Activated CD8-positive, alpha-beta T cell treated with anti-CD3 and anti-CD28 coated beads for 36 hours (primary cell): ENCODE data around the gene SLIT1. TPM values are rescaled to one million over a fixed set of nuclear protein-coding genes. Genes with fewer than 3 reads are reported as not detected.

Source experiments
- ATAC-seq: fragments of 200-7000 bp; cut with Tn5 transposase; one replicate; pipeline ENCODE4 v1.10.0; 2021; ENCODE audit warnings: mild to moderate bottlenecking, moderate library complexity
- CTCF ChIA-PET: fragments of 350-600 bp; sonication (Branson Sonifier 250); formaldehyde crosslinking; loops from one replicate; lab custom pipeline; 2021; ENCODE audit warnings: antibody characterized with exemption; lab: Charles Lee
- POLR2A ChIA-PET: fragments of 350-600 bp; sonication (Branson Sonifier 250); formaldehyde crosslinking; loops from one replicate; lab custom pipeline; 2021; ENCODE audit warnings: antibody characterized with exemption; lab: Charles Lee
- DNase-seq: peaks from one replicate; pipeline ENCODE4 v3.0.0-alpha.2; 2020
- H3K27ac Mint-ChIP-seq: one replicate; pipeline ENCODE4 v1.8.0; 2021; ENCODE audit warnings: mild to moderate bottlenecking, mixed read lengths
- H3K27me3 Mint-ChIP-seq: one replicate; pipeline ENCODE4 v1.8.0; 2021; ENCODE audit warnings: mixed read lengths
- H3K36me3 Mint-ChIP-seq: one replicate; pipeline ENCODE4 v1.8.0; 2021; ENCODE audit warnings: low read depth, mixed read lengths
- H3K4me1 Mint-ChIP-seq: one replicate; pipeline ENCODE4 v1.8.0; 2021; ENCODE audit warnings: low read depth, mixed read lengths
- H3K4me3 Mint-ChIP-seq: one replicate; pipeline ENCODE4 v1.8.0; 2021; ENCODE audit warnings: mild to moderate bottlenecking, moderate library complexity, mixed read lengths
- H3K9me3 Mint-ChIP-seq: one replicate; pipeline ENCODE4 v1.8.0; 2021; ENCODE audit warnings: mixed read lengths
- intact Hi-C: fragments of 100-400 bp; cut with micrococcal nuclease; formaldehyde crosslinking; loops from one replicate; pipeline ENCODE4 v1.10.0; 2022
- total RNA-seq, 2 experiments: library from RNA; stranded (reverse); gene quantifications; one replicate each; pipeline ENCODE4 v1.2.3, GENCODE V29; 2021
- TF ChIP-seq, protein P1 (sequence below): fragments of 200-600 bp; IDR thresholded peaks from one replicate; pipeline ENCODE4 v1.8.0; 2022; ENCODE audit warnings: antibody characterized with exemption, mild to moderate bottlenecking

SLIT1 gene
- total RNA-seq, 2 experiments from 2014 or later = 0.34 to 1.2 TPM

DNA sequence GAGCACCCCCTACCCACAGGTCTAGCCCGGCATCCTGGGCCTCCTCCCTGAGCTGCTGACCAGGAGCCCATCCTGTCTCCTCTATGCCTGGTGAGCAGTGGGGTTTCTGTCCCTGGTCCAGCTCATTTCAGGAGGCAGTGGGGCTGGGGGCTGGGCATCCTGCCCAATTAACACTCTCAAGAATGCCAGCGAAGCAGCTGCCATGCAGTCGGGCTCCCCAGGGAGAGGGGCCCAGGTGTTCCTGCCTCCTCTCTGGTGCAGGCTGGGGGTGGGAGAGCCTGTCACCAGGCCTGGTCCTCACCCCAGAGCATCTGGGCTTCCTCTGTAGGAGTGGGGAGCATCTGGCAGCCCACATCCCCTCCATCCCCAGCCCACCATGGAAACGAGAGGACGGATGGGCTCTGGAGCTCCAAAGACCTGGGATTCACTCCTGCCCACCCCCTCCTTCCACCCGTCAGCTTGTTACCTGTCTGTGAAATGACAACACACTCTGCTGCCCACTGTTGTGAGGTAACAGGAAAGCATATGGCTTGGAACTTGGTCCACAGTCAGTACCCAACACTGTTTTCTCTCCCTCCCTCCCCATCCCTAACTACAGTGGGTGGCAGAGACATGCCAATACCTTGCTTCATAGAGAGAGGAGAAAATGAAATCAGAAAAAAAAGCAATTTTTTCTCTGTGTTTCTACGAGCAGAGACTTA, 69.1 kb downstream of the SLIT1 start:
- Mint-ChIP-seq H3K4me1 (no peaks in the 10 kb centered on the region), H3K27me3 (peaks cover 6% of the 10 kb centered on the region), H3K4me3 (no peak overlapping the region), H3K36me3 (no peaks in the 10 kb centered on the region), H3K9me3 (no peaks in the 10 kb centered on the region), H3K27ac (no peak overlapping the region)
- ATAC-seq = no peak
- DNase-seq = no peak
- CTCF ChIA-PET = interaction anchor here (0.6 to 3.9 kb wide), 12 partner anchors 12 to 113 kb away, joined by 3 to 44 read pairs (median 4); no protein-coding TSS in a partner anchor
- POLR2A ChIA-PET = no interaction called here
- intact Hi-C loops = loop anchor here (5.0 kb wide), 1 partner anchor 44 kb away; no protein-coding TSS in a partner anchor
- TF ChIP-seq, protein P1, sequence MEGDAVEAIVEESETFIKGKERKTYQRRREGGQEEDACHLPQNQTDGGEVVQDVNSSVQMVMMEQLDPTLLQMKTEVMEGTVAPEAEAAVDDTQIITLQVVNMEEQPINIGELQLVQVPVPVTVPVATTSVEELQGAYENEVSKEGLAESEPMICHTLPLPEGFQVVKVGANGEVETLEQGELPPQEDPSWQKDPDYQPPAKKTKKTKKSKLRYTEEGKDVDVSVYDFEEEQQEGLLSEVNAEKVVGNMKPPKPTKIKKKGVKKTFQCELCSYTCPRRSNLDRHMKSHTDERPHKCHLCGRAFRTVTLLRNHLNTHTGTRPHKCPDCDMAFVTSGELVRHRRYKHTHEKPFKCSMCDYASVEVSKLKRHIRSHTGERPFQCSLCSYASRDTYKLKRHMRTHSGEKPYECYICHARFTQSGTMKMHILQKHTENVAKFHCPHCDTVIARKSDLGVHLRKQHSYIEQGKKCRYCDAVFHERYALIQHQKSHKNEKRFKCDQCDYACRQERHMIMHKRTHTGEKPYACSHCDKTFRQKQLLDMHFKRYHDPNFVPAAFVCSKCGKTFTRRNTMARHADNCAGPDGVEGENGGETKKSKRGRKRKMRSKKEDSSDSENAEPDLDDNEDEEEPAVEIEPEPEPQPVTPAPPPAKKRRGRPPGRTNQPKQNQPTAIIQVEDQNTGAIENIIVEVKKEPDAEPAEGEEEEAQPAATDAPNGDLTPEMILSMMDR = no peak

DNA sequence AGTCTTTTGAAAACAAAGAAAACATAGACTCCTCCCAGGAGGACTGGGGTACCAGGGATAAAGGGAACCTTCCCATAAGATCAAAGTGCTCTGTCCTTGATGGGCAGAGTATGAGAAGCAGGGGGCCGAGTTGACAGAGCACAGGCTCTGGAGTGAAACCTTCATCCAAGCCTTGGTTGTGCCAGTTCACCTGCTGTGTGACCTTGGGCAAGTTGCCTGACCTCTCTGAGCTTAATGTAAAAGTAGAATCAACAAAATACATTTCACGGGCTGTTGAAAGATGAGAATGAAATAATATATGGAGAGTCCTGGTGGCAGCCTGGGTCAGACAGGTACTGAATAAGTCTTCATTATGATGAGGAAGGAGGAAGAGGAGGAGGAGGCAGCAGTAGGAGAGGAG, 69.9 kb downstream of the SLIT1 start:
- POLR2A ChIA-PET = no interaction called here
- Mint-ChIP-seq H3K9me3 (no peaks in the 10 kb centered on the region), H3K4me3 (no peak overlapping the region), H3K27ac (no peak overlapping the region), H3K36me3 (no peaks in the 10 kb centered on the region), H3K4me1 (no peaks in the 10 kb centered on the region), H3K27me3 (peaks cover 4% of the 10 kb centered on the region)
- intact Hi-C loops = loop anchor here (5.0 kb wide), 1 partner anchor 44 kb away; no protein-coding TSS in a partner anchor
- TF ChIP-seq, protein P1 = no peak
- DNase-seq = no peak
- ATAC-seq = no peak
- CTCF ChIA-PET = interaction anchor here (0.6 to 3.9 kb wide), 3 partner anchors 43 to 95 kb away, joined by 3 to 44 read pairs (median 15); no protein-coding TSS in a partner anchor

DNA sequence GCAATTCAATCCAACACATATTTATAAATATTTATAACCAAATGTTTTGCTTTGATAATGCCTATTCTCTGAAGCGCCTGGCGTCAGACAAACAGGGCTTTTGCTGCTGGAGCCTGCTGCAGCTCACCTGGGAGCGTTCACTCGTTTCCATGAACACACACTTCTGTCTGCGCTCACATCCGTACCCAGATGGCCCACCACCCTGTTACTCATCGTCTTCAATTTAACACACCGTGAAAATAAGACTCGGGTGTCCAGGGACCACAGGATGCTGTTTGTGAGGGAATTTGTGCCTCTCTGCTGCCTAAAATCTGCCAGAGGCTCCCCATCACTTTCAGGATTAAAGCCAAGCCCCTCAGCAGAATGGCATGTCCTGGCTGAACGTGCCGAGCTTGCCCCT, 74.1 kb downstream of the SLIT1 start:
- H3K9me3 Mint-ChIP-seq = no peaks in the 10 kb centered on the region
- TF ChIP-seq, protein P1 = no peak
- CTCF ChIA-PET = interaction anchor here (1.0 to 4.1 kb wide), 2 partner anchors 39 to 99 kb away, joined by 3 to 20 read pairs; no protein-coding TSS in a partner anchor

DNA sequence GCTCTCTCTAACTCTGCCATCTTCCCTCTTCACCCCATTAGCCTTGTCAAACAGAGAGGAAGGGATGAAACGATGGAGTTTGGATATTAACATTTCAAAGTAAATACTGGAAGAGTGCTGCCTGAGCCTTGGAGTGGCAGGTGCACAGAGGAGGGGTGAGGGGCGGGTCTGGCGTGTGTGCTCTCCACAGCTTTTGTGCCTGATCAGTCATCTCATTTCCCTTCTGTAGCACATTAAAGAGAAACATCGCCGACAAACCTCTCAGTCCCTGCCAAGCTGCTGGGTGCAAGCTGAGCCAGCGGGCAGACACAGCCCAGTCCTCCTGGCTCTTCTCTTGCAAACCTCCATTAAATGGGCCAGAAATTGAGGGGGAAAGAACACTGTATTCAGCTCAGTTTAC, 76.2 kb downstream of the SLIT1 start:
- Mint-ChIP-seq H3K4me1 (peaks cover 2% of the 10 kb centered on the region), H3K27ac (no peak overlapping the region), H3K27me3 (peaks cover 10% of the 10 kb centered on the region), H3K36me3 (no peaks in the 10 kb centered on the region), H3K9me3 (no peaks in the 10 kb centered on the region), H3K4me3 (no peak overlapping the region)
- TF ChIP-seq, protein P1 = no peak
- POLR2A ChIA-PET = no interaction called here
- DNase-seq (no peak), ATAC-seq (no peak)
- intact Hi-C loops = no loop called here
- CTCF ChIA-PET = interaction anchor here (0.5 to 1.4 kb wide), 3 partner anchors 10 to 84 kb away, joined by 3 to 4 read pairs (median 3); no protein-coding TSS in a partner anchor

More for the DNA sequence above, 74.1 kb downstream of the SLIT1 start:
- POLR2A ChIA-PET = no interaction called here
- DNase-seq (no peak), ATAC-seq (no peak)
- H3K27ac Mint-ChIP-seq = no peak overlapping the region
- no peak overlapping the region for H3K4me3 Mint-ChIP-seq
- H3K27me3 Mint-ChIP-seq = peaks cover 9% of the 10 kb centered on the region
- peaks cover 2% of the 10 kb centered on the region for H3K4me1 Mint-ChIP-seq
- intact Hi-C loops = no loop called here
- H3K36me3 Mint-ChIP-seq = no peaks in the 10 kb centered on the region

DNA sequence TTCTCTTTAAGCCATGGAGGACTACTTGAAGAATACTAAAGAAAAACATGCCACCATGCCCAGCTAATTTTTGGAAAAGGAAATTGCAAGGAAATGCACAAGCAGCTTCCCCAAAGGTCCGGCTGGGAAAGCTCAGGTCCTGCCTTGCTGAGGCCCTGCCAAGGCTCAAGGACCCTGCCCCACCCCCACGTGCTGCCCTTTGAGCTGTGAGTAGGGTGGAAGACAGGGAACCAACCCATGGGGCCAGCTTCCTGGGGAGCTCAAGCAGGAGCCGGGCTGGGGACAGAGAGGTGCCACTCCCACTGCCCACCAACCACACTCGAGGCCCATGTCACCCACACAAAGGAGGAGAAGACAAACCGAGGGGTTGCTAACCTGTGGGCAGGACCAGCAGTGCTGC, 78.2 kb downstream of the SLIT1 start:
- Mint-ChIP-seq H3K4me1 (peaks cover 2% of the 10 kb centered on the region), H3K9me3 (no peaks in the 10 kb centered on the region), H3K36me3 (no peaks in the 10 kb centered on the region), H3K4me3 (no peak overlapping the region), H3K27me3 (peaks cover 10% of the 10 kb centered on the region), H3K27ac (no peak overlapping the region)
- POLR2A ChIA-PET = interaction anchor here (1.0 kb wide), 1 partner anchor 71 kb away, joined by 4 read pairs; no protein-coding TSS in a partner anchor
- ATAC-seq (no peak), DNase-seq (no peak)
- intact Hi-C loops = no loop called here
- TF ChIP-seq, protein P1 = no peak
- CTCF ChIA-PET = interaction anchor here (0.7 to 2.0 kb wide), 8 partner anchors 10 to 103 kb away, joined by 3 to 11 read pairs (median 4); no protein-coding TSS in a partner anchor
